Astrocyte (in vitro differentiated cells and primary cell): Measurements from ENCODE around the gene NIPAL3. TPM values are rescaled to one million over a fixed set of nuclear protein-coding genes. Genes with fewer than 3 reads are reported as not detected.

Experiments
- DNase-seq: peaks from one replicate; pipeline ENCODE4 v3.0.0-alpha.2; 2010; ENCODE audit warnings: low read depth
- FAIRE-seq: peaks from 2 replicates; lab custom pipeline; 2011; peaks lifted over from hg19 to GRCh38; lab: Jason Lieb, UNC
- H2AFZ ChIP-seq: 2 replicates; pipeline ENCODE4 v1.6.0; 2012; ENCODE audit warnings: low read depth, low read length, inconsistent platforms
- H3K27ac ChIP-seq: 2 replicates; pipeline ENCODE4 v1.5.1; 2011; ENCODE audit warnings: low read depth, low read length, inconsistent platforms
- H3K27me3 ChIP-seq: 2 replicates; pipeline ENCODE4 v1.6.0; 2011; ENCODE audit warnings: low read length, inconsistent platforms; ENCODE audit not compliant: insufficient read depth
- H3K36me3 ChIP-seq: 2 replicates; pipeline ENCODE4 v1.5.1; 2011; ENCODE audit warnings: low read length, inconsistent platforms; ENCODE audit not compliant: insufficient read depth
- H3K4me1 ChIP-seq: 2 replicates; pipeline ENCODE4 v1.5.1; 2011; ENCODE audit warnings: low read length, inconsistent platforms; ENCODE audit not compliant: insufficient read depth
- H3K4me2 ChIP-seq: 2 replicates; pipeline ENCODE4 v1.6.0; 2012; ENCODE audit warnings: low read length, inconsistent platforms
- H3K4me3 ChIP-seq: 2 replicates; pipeline ENCODE4 v1.5.1; 2011; ENCODE audit warnings: low read depth, mild to moderate bottlenecking, low read length, inconsistent platforms; ENCODE audit not compliant: insufficient read depth
- H3K79me2 ChIP-seq: 2 replicates; pipeline ENCODE4 v1.6.0; 2012; ENCODE audit warnings: mild to moderate bottlenecking, low read length, inconsistent platforms; ENCODE audit not compliant: insufficient read depth
- H3K9ac ChIP-seq: 2 replicates; pipeline ENCODE4 v1.6.0; 2012; ENCODE audit warnings: mild to moderate bottlenecking, low read length, inconsistent platforms
- H3K9me3 ChIP-seq: 2 replicates; pipeline ENCODE4 v1.5.1; 2012; ENCODE audit warnings: low read depth, mild to moderate bottlenecking, low read length, inconsistent platforms; ENCODE audit not compliant: insufficient read depth
- H4K20me1 ChIP-seq: 2 replicates; pipeline ENCODE4 v1.6.0; 2012; ENCODE audit warnings: low read length, inconsistent platforms; ENCODE audit not compliant: insufficient read depth
- H3K27ac Mint-ChIP-seq: one replicate; pipeline ENCODE4 v1.8.0; 2021; ENCODE audit warnings: mild to moderate bottlenecking, mixed read lengths; ENCODE audit not compliant: unreplicated experiment
- H3K27me3 Mint-ChIP-seq: one replicate; pipeline ENCODE4 v1.8.0; 2021; ENCODE audit warnings: low read depth, mixed read lengths; ENCODE audit not compliant: unreplicated experiment
- H3K36me3 Mint-ChIP-seq: one replicate; pipeline ENCODE4 v1.8.0; 2021; ENCODE audit warnings: low read depth, mixed read lengths; ENCODE audit not compliant: unreplicated experiment
- H3K4me1 Mint-ChIP-seq: one replicate; pipeline ENCODE4 v1.8.0; 2021; ENCODE audit warnings: low read depth, mixed read lengths; ENCODE audit not compliant: unreplicated experiment
- H3K4me3 Mint-ChIP-seq: one replicate; pipeline ENCODE4 v1.8.0; 2021; ENCODE audit warnings: mild to moderate bottlenecking, moderate library complexity, mixed read lengths; ENCODE audit not compliant: unreplicated experiment
- H3K9me3 Mint-ChIP-seq: one replicate; pipeline ENCODE4 v1.8.0; 2021; ENCODE audit warnings: mild to moderate bottlenecking, mixed read lengths; ENCODE audit not compliant: unreplicated experiment
- CTCF ChIP-seq: IDR thresholded peaks from 2 replicates; pipeline ENCODE4 v1.5.1; 2011; ENCODE audit warnings: low read depth, mild to moderate bottlenecking, inconsistent platforms, low read length, moderate library complexity; ENCODE audit not compliant: insufficient read depth
- EZH2 ChIP-seq: IDR thresholded peaks from 2 replicates; pipeline ENCODE4 v1.6.1; 2012; ENCODE audit warnings: mild to moderate bottlenecking, low read length, inconsistent platforms; ENCODE audit not compliant: insufficient read depth
- total RNA-seq: library from RNA; stranded (reverse); gene quantifications from 2 replicates; pipeline ENCODE4 v1.2.1, GENCODE V29; 2021

NIPAL3 gene
- total RNA-seq, 1 donor from 2014 or later: 47.2 TPM

DNA sequence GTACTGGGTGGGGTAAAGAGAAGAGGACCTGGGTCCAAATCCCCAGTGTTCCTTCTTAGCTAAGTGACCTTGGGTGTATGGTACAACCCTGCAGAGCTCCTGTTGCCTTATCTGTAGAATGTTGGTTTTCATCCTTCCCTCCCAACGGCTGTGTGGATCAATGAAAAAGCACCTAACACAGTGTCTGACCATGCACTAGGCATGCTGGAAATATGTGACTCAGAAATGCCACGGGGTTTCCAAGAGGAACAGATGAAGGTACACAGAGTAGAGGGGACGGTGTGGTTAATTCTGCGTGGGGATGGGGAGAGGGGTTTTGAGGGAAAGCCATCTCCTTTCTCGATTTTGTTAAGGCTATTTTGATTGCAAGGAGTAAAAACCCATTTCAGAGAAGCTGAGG is 8.6 kb downstream of the NIPAL3 start:
- FAIRE-seq (no peak), DNase-seq (no peak)
- no peak overlapping the region for H2AFZ ChIP-seq
- no peaks in the 10 kb centered on the region for H3K27me3 ChIP-seq
- H3K27ac Mint-ChIP-seq: no peak overlapping the region
- H3K27ac ChIP-seq: no peak overlapping the region
- no peaks in the 10 kb centered on the region for H4K20me1 ChIP-seq
- no peak overlapping the region for H3K9ac ChIP-seq
- H3K79me2 ChIP-seq: no peaks in the 10 kb centered on the region
- H3K4me3 ChIP-seq: no peak overlapping the region
- peaks cover 30% of the 10 kb centered on the region for H3K36me3 Mint-ChIP-seq
- no peak overlapping the region for H3K4me3 Mint-ChIP-seq
- H3K9me3 ChIP-seq: no peaks in the 10 kb centered on the region
- peaks cover 6% of the 10 kb centered on the region for H3K36me3 ChIP-seq
- no peaks in the 10 kb centered on the region for H3K27me3 Mint-ChIP-seq
- peaks cover 15% of the 10 kb centered on the region for H3K4me1 Mint-ChIP-seq
- H3K4me2 ChIP-seq: no peak overlapping the region
- no peaks in the 10 kb centered on the region for H3K9me3 Mint-ChIP-seq
- TF ChIP-seq EZH2: no peak
- no peak for TF ChIP-seq CTCF
- peaks cover 3% of the 10 kb centered on the region for H3K4me1 ChIP-seq

DNA sequence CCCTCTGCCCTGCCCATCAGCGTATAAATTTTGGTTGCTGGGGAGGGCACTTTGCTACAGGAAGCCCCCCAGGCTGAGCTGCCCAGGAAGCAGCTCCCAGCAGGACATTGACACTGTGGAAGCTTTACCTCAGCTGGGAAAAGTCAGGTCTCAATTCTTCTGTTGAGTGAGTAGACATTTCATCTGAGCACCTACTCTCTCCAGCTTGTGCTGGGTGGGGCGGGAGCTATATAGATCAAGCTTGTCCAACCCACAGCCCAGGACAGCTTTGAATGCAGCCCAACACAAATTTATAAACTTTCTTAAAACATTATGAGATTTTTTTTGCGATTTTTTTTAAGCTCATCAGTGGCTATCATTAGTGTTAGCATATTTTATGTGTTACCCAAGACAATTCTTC is 9.4 kb downstream of the NIPAL3 start:
- Histone ChIP-seq H3K4me1 (no peaks in the 10 kb centered on the region), H3K27ac (no peak overlapping the region), H3K9me3 (no peaks in the 10 kb centered on the region), H2AFZ (no peak overlapping the region), H3K4me3 (no peak overlapping the region), H3K9ac (no peak overlapping the region), H3K4me2 (no peak overlapping the region), H3K27me3 (no peaks in the 10 kb centered on the region), H4K20me1 (no peaks in the 10 kb centered on the region), H3K36me3 (peaks cover 6% of the 10 kb centered on the region), H3K79me2 (no peaks in the 10 kb centered on the region)
- no peaks in the 10 kb centered on the region for H3K9me3 Mint-ChIP-seq
- H3K4me1 Mint-ChIP-seq: peaks cover 9% of the 10 kb centered on the region
- H3K27me3 Mint-ChIP-seq: no peaks in the 10 kb centered on the region
- TF ChIP-seq EZH2: no peak
- TF ChIP-seq CTCF: no peak
- FAIRE-seq: no peak
- no peak for DNase-seq
- H3K4me3 Mint-ChIP-seq: no peak overlapping the region
- peaks cover 27% of the 10 kb centered on the region for H3K36me3 Mint-ChIP-seq
- no peak overlapping the region for H3K27ac Mint-ChIP-seq

DNA sequence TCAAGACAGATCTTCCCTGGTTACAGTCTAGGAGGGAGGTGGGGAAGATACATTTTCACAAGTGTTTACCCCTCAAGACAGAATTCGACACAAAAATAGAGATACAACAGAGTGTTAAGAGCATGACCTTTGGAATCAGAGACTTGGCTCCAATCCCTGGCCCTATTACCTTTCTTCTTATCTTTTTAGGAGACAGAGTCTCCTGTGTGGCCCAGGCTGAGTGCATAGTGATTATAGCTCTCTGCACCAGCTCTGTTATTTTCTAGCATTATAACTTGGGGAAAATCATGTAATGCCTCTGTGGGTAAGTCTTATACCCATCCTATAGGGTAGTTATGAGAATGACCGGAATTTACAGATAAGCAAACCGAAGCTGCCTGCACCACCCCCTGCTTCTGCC is 9.8 kb downstream of the NIPAL3 start:
- no peaks in the 10 kb centered on the region for H3K9me3 Mint-ChIP-seq
- H3K27me3 Mint-ChIP-seq: no peaks in the 10 kb centered on the region
- Histone ChIP-seq H3K4me3 (no peak overlapping the region), H3K4me2 (no peak overlapping the region), H4K20me1 (no peaks in the 10 kb centered on the region), H3K9me3 (no peaks in the 10 kb centered on the region), H2AFZ (no peak overlapping the region), H3K36me3 (peaks cover 6% of the 10 kb centered on the region), H3K27me3 (no peaks in the 10 kb centered on the region), H3K9ac (no peak overlapping the region), H3K79me2 (no peaks in the 10 kb centered on the region), H3K27ac (no peak overlapping the region), H3K4me1 (no peaks in the 10 kb centered on the region)
- no peak for DNase-seq
- no peak overlapping the region for H3K4me3 Mint-ChIP-seq
- no peak overlapping the region for H3K27ac Mint-ChIP-seq
- TF ChIP-seq CTCF (no peak), EZH2 (no peak)
- FAIRE-seq: no peak
- H3K36me3 Mint-ChIP-seq: peaks cover 26% of the 10 kb centered on the region
- H3K4me1 Mint-ChIP-seq: peaks cover 9% of the 10 kb centered on the region
